ENCODE data around the gene FCRL4. TPM values are rescaled to one million over a fixed set of nuclear protein-coding genes. Genes with fewer than 3 reads are reported as not detected.

Gene FCRL4
- total and polyA plus RNA-seq, 10 of the 15 experiments (the other 5 are each of a cell fraction or from before 2014, with no cell fraction given), result 0.09 to 0.44 (median 0.26) TPM; not detected in 1

DNA sequence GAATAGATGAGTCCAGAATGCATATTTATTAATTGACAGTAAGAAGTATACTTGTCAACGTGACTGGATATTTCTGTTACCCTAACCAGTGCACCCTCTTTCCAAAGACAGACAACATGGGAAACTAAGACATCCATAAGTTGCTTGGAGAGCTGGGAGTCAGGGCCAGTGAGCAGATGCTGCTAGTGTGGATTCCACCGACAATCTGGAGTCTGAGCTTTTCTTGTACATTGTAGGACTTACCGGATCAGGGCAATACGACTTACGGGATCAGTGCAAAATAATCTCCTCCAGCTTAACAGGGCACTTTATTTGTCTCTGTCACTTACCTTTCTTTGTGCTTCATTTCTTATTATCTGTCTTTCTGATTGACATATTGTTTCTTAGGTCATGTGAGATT is 24.6 kb upstream of the FCRL4 start:
- Histone ChIP-seq H3K36me3 (ENCODE audit: control insufficient read depth in 2 of 2, insufficient read depth in 2 of 2, low read length in 1 of 2) (no peaks in the 10 kb centered on the region), H3K79me2 (ENCODE audit: control insufficient read depth, insufficient read depth, low read length) (no peaks in the 10 kb centered on the region), H3K27me3 (replicated peaks in 1 of 2; ENCODE audit: control insufficient read depth in 2 of 2, insufficient read depth in 2 of 2, low read length in 1 of 2) (peaks cover 2 to 12% of the 10 kb centered on the region in 2 experiments; a peak in 3 of 4 replicates), H3K4me1 (ENCODE audit: control insufficient read depth, insufficient read depth, low read length) (no peaks in the 10 kb centered on the region), H3K9ac (ENCODE audit: control insufficient read depth, insufficient read depth, low read length) (no peak overlapping the region), H3K9me3 (replicated peaks; ENCODE audit: control insufficient read depth, insufficient read depth, low read length) (no peaks in the 10 kb centered on the region), H2AFZ (ENCODE audit: control insufficient read depth, low read depth, low read length) (no peak overlapping the region), H4K20me1 (ENCODE audit: control insufficient read depth, insufficient read depth) (no peaks in the 10 kb centered on the region), H3K27ac (ENCODE audit: control insufficient read depth, insufficient read depth) (no peak overlapping the region), H3K4me2 (ENCODE audit: control insufficient read depth, insufficient read depth) (no peak overlapping the region), H3K4me3 (no peak overlapping the region)
- in situ Hi-C loops (cut with MboI), result no loop called here
- ChIA-PET SMC1A (ENCODE audit: uncharacterized antibody, unreplicated experiment) (interaction anchor here (0.6 to 6.0 kb wide), 8 partner anchors 9 to 152 kb away, joined by 3 to 38 read pairs (median 4); no protein-coding TSS in a partner anchor), RAD21 (ENCODE audit: unreplicated experiment) (interaction anchor here (4.3 kb wide), 1 partner anchor 42 kb away, joined by 34 read pairs; no protein-coding TSS in a partner anchor), POLR2A (no interaction called here), CTCF (interaction anchor here (13.9 kb wide), 1 partner anchor 44 kb away, joined by 223 read pairs; no protein-coding TSS in a partner anchor)
- TF ChIP-seq POU2F2 (IDR thresholded peaks at IDR 0.05; ENCODE audit: borderline replicate concordance, low read depth, low read length), result no peak
- no peak for TF ChIP-seq NFIC (IDR thresholded peaks at IDR 0.05; ENCODE audit: low read depth, low read length)
- no peak for TF ChIP-seq ATF7 (IDR thresholded peaks at IDR 0.05; ENCODE audit: low read depth)
- no peak for TF ChIP-seq BRCA1 (IDR thresholded peaks at IDR 0.05; ENCODE audit: low read depth, low read length)
- TF ChIP-seq, protein P1, sequence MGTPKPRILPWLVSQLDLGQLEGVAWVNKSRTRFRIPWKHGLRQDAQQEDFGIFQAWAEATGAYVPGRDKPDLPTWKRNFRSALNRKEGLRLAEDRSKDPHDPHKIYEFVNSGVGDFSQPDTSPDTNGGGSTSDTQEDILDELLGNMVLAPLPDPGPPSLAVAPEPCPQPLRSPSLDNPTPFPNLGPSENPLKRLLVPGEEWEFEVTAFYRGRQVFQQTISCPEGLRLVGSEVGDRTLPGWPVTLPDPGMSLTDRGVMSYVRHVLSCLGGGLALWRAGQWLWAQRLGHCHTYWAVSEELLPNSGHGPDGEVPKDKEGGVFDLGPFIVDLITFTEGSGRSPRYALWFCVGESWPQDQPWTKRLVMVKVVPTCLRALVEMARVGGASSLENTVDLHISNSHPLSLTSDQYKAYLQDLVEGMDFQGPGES (IDR thresholded peaks at IDR 0.05), result no peak
- intact Hi-C loops (cut with micrococcal nuclease; ENCODE audit: unreplicated experiment), result no loop called here
- 62% methylated on average over 5 of the region's 5 CpGs for WGBS (ENCODE audit: insufficient coverage, insufficient replicate concordance, low lambda C conversion rate, missing lambda C conversion rate)
- no TSS peak for BruUV-seq (replicated peaks)
- ATAC-seq, result no peak
- no peak for FAIRE-seq
- no peak for DNase-seq (ENCODE audit: low read depth, low spot score)

DNA sequence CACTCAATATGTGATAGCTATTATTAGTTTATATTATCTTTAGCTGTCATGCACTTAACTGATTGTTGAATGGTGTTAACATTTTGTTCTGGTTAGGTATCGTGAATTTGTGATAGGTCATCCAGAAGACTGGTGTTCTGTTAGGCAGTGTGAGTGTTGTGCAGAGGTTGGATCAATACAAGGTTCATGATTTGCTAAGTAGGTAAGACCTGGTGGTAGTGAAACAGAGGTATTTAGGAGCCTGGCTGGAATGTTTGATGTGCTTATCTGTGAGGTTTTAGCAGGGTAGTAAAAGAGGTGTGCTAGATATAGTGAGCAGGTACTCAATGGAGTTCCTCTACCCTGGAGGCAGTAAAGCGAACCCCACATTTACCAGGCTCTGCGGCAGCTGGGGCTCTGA is 20.3 kb upstream of the FCRL4 start:
- H3K4me2 ChIP-seq (ENCODE audit: control insufficient read depth, insufficient read depth), result no peak overlapping the region
- no peak overlapping the region for H2AFZ ChIP-seq (ENCODE audit: control insufficient read depth, low read depth, low read length)
- H3K4me1 ChIP-seq (ENCODE audit: control insufficient read depth, insufficient read depth, low read length), result no peaks in the 10 kb centered on the region
- RAD21 ChIA-PET (ENCODE audit: unreplicated experiment), result no interaction called here
- no peaks in the 10 kb centered on the region for H3K79me2 ChIP-seq (ENCODE audit: control insufficient read depth, insufficient read depth, low read length)
- in situ Hi-C loops (cut with MboI), result no loop called here
- no TSS peak for BruUV-seq (replicated peaks)
- H3K4me3 ChIP-seq, result no peak overlapping the region
- WGBS (ENCODE audit: insufficient coverage, insufficient replicate concordance, low lambda C conversion rate, missing lambda C conversion rate), result 30% methylated on average over 3 of the region's 3 CpGs
- intact Hi-C loops (cut with micrococcal nuclease; ENCODE audit: unreplicated experiment), result no loop called here
- CTCF ChIA-PET, result no interaction called here
- SMC1A ChIA-PET (ENCODE audit: uncharacterized antibody, unreplicated experiment), result interaction anchor here (6.0 kb wide), 1 partner anchor 38 kb away, joined by 38 read pairs; no protein-coding TSS in a partner anchor
- H3K27ac ChIP-seq (ENCODE audit: control insufficient read depth, insufficient read depth), result no peak overlapping the region
- DNase-seq (ENCODE audit: low read depth, low spot score), result no peak
- H3K27me3 ChIP-seq (replicated peaks in 1 of 2; ENCODE audit: control insufficient read depth in 2 of 2, insufficient read depth in 2 of 2, low read length in 1 of 2), result peaks cover 0 to 12% of the 10 kb centered on the region in 2 experiments; a peak in 2 of 4 replicates
- no peaks in the 10 kb centered on the region for H4K20me1 ChIP-seq (ENCODE audit: control insufficient read depth, insufficient read depth)
- no peaks in the 10 kb centered on the region for H3K9me3 ChIP-seq (replicated peaks; ENCODE audit: control insufficient read depth, insufficient read depth, low read length)
- no peak for ATAC-seq
- no peak for FAIRE-seq
- no peak overlapping the region for H3K9ac ChIP-seq (ENCODE audit: control insufficient read depth, insufficient read depth, low read length)
- H3K36me3 ChIP-seq (ENCODE audit: control insufficient read depth in 2 of 2, insufficient read depth in 2 of 2, low read length in 1 of 2), result no peaks in the 10 kb centered on the region
- POLR2A ChIA-PET, result no interaction called here
- TF ChIP-seq SREBF1 (IDR thresholded peaks at IDR 0.05; ENCODE audit: low read length) (no peak), MYC (IDR thresholded peaks at IDR 0.05; ENCODE audit: insufficient read depth, insufficient read length, insufficient replicate concordance, low read length, severe bottlenecking) (no peak), FOXK2 (IDR thresholded peaks at IDR 0.05) (no peak), CREM (IDR thresholded peaks at IDR 0.05; ENCODE audit: low read depth) (no peak), HSF1 (IDR thresholded peaks at IDR 0.05; ENCODE audit: low read depth, low read length) (no peak), RUNX3 (IDR thresholded peaks at IDR 0.05; ENCODE audit: low read length) (no peak)
- TF ChIP-seq, protein P2, sequence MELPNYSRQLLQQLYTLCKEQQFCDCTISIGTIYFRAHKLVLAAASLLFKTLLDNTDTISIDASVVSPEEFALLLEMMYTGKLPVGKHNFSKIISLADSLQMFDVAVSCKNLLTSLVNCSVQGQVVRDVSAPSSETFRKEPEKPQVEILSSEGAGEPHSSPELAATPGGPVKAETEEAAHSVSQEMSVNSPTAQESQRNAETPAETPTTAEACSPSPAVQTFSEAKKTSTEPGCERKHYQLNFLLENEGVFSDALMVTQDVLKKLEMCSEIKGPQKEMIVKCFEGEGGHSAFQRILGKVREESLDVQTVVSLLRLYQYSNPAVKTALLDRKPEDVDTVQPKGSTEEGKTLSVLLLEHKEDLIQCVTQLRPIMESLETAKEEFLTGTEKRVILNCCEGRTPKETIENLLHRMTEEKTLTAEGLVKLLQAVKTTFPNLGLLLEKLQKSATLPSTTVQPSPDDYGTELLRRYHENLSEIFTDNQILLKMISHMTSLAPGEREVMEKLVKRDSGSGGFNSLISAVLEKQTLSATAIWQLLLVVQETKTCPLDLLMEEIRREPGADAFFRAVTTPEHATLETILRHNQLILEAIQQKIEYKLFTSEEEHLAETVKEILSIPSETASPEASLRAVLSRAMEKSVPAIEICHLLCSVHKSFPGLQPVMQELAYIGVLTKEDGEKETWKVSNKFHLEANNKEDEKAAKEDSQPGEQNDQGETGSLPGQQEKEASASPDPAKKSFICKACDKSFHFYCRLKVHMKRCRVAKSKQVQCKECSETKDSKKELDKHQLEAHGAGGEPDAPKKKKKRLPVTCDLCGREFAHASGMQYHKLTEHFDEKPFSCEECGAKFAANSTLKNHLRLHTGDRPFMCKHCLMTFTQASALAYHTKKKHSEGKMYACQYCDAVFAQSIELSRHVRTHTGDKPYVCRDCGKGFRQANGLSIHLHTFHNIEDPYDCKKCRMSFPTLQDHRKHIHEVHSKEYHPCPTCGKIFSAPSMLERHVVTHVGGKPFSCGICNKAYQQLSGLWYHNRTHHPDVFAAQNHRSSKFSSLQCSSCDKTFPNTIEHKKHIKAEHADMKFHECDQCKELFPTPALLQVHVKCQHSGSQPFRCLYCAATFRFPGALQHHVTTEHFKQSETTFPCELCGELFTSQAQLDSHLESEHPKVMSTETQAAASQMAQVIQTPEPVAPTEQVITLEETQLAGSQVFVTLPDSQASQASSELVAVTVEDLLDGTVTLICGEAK (IDR thresholded peaks at IDR 0.05; ENCODE audit: borderline replicate concordance), result no peak
